ENCODE results near the gene GALNT1.

GRCh38 chr18:35696307-35696706, 114.8 kb downstream of the GALNT1 start:
- TF ChIP-seq CTCF (IDR thresholded peaks at IDR 0.05) (no peak), EP300 (IDR thresholded peaks at IDR 0.05) (no peak), POLR2A (IDR thresholded peaks at IDR 0.05) (no peak)
